Measurements from ENCODE around the gene CFAP20. TPM values are rescaled to one million over a fixed set of nuclear protein-coding genes. Genes with fewer than 3 reads are reported as not detected.
"Not testable (repeated sequence)": the region's sequence is repeated elsewhere in the genome, so short reads cannot be mapped to it uniquely, and the experiment has no call there.

The CFAP20 gene
- total RNA-seq, 1 donor from 2014 or later, result 30.3 TPM

DNA sequence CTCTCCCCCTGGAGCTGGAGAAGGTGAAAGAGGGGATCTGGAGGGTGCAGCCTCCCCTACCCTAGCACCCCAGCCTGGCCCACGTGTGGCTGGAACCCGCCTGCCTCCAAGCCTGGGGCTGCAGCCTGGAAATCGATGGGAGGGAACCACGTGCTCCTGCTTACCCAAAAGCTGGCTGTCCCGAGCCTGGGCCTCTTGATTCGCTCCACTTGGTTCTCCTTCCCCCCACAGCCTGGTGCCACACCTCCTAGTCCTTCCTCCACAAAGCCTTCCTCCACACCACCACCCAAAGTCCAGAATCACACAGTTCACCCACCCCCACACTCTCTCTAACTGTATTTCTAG, 29.3 kb downstream of the CFAP20 start:
- Histone ChIP-seq H3K27me3 (ENCODE audit: control insufficient read depth, insufficient read depth, low read length) (no peaks in the 10 kb centered on the region), H3K4me3 (ENCODE audit: low read depth, low read length) (no peak overlapping the region), H3K36me3 (ENCODE audit: control insufficient read depth, insufficient read depth, low read length) (no peaks in the 10 kb centered on the region)
- DNase-seq (ENCODE audit: low read depth) (no peak), FAIRE-seq (no peak)
- TF ChIP-seq CTCF (IDR thresholded peaks at IDR 0.05; ENCODE audit: insufficient read depth, low read length, severe bottlenecking), result no peak

- DNase-seq (ENCODE audit: low read depth) (no peak), FAIRE-seq (no peak)
- Histone ChIP-seq H3K4me3 (ENCODE audit: low read depth, low read length) (no peak overlapping the region), H3K27me3 (ENCODE audit: control insufficient read depth, insufficient read depth, low read length) (no peaks in the 10 kb centered on the region), H3K36me3 (ENCODE audit: control insufficient read depth, insufficient read depth, low read length) (no peaks in the 10 kb centered on the region)
- TF ChIP-seq CTCF (IDR thresholded peaks at IDR 0.05; ENCODE audit: insufficient read depth, low read length, severe bottlenecking), result no peak
Measured at GRCh38 chr16:58099097-58099955, 29.9 kb downstream of the CFAP20 start.

GRCh38 chr16:58098207-58099096, 30.7 kb downstream of the CFAP20 start:
- Histone ChIP-seq H3K27me3 (ENCODE audit: control insufficient read depth, insufficient read depth, low read length) (no peaks in the 10 kb centered on the region), H3K4me3 (ENCODE audit: low read depth, low read length) (no peak overlapping the region), H3K36me3 (ENCODE audit: control insufficient read depth, insufficient read depth, low read length) (no peaks in the 10 kb centered on the region)
- FAIRE-seq (peak; percentile 70), DNase-seq (ENCODE audit: low read depth) (peak; percentile 38)
- no peak for TF ChIP-seq CTCF (IDR thresholded peaks at IDR 0.05; ENCODE audit: insufficient read depth, low read length, severe bottlenecking)

DNA sequence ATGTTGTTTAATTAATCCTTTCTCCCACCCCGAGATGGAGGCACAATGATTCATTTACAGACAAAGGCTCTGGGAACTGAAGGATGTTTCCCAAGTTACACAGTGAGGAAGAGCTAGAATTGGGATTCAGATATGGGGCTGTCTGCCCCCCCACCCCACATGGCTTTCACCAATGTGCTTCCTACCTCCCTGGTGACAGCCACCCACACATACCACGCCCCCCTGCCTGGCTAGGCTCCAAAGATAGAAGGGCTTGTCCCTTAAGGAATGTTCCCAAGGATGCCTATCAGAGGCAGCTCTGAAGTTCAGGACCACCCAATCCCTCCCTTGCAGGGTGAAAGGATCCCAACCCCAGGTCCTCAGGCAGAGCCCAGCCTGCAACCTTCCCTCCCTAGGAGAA, 32.9 kb downstream of the CFAP20 start:
- H3K4me3 ChIP-seq (ENCODE audit: low read depth, low read length), result no peak overlapping the region
- DNase-seq (ENCODE audit: low read depth) (no peak), FAIRE-seq (no peak)
- no peaks in the 10 kb centered on the region for H3K27me3 ChIP-seq (ENCODE audit: control insufficient read depth, insufficient read depth, low read length)
- no peak for TF ChIP-seq CTCF (IDR thresholded peaks at IDR 0.05; ENCODE audit: insufficient read depth, low read length, severe bottlenecking)
- H3K36me3 ChIP-seq (ENCODE audit: control insufficient read depth, insufficient read depth, low read length), result no peaks in the 10 kb centered on the region

DNA sequence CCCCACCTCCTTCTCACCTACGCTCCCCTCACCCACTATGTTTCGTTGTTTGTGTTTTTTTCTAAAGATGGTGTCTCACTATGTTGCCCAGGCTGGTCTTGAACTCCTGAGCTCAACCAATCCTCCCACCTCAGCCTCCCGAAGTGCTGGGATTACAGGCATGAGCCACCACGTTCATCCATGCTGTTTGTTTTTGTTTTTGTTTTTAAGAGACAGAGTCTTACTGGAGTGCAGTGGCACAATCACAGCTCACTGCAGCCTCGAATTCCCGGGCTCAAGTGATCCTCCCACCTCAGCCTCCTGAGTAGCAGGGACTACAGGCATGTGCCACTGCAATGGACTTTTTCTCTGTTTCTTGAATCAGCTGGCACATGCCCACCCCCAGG, 33.6 kb downstream of the CFAP20 start:
- not testable (repeated sequence) for H3K27me3 ChIP-seq (ENCODE audit: control insufficient read depth, insufficient read depth, low read length); FAIRE-seq; DNase-seq (ENCODE audit: low read depth); H3K36me3 ChIP-seq (ENCODE audit: control insufficient read depth, insufficient read depth, low read length); H3K4me3 ChIP-seq (ENCODE audit: low read depth, low read length)

All from bronchial epithelial cell (primary cell).